HK-2 (cell line): Measurements from ENCODE around the gene FAM210A.

Experiments used
- DNase-seq: peaks from one replicate; pipeline ENCODE4 v3.0.0-alpha.2; 2018; ENCODE audit not compliant: unreplicated experiment

The FAM210A gene

GRCh38 chr18:13621886-13622619, 104.3 kb downstream of the FAM210A start:
- DNase-seq, result no peak

- no peak for DNase-seq
These were observed 104.9 kb downstream of the FAM210A start for GRCh38 chr18:13621446-13621849.

- no peak for DNase-seq
These were observed 105.4 kb downstream of the FAM210A start for GRCh38 chr18:13620818-13621445.

GRCh38 chr18:13620206-13620672, 106.1 kb downstream of the FAM210A start:
- no peak for DNase-seq

- no peak for DNase-seq
These were observed 106.7 kb downstream of the FAM210A start for GRCh38 chr18:13619505-13620205.

GRCh38 chr18:13618760-13619438, 107.5 kb downstream of the FAM210A start:
- no peak for DNase-seq

- DNase-seq, result no peak
These were observed 108.4 kb downstream of the FAM210A start for GRCh38 chr18:13617826-13618515.

GRCh38 chr18:13616525-13617035, 109.8 kb downstream of the FAM210A start:
- no peak for DNase-seq

- DNase-seq, result no peak
These were observed 110.3 kb downstream of the FAM210A start for GRCh38 chr18:13616041-13616440.

- no peak for DNase-seq
These were observed 110.9 kb downstream of the FAM210A start for GRCh38 chr18:13615432-13615861.

- DNase-seq, result no peak
These were observed 111.6 kb downstream of the FAM210A start for GRCh38 chr18:13614641-13615288.

- DNase-seq, result no peak
These were observed 112.5 kb downstream of the FAM210A start for GRCh38 chr18:13613591-13614501.
